GM23248 (cell line): ENCODE results near the gene SPINK4.

Experiments
- EZH2 ChIP-seq: fragments of 200-600 bp; sonication (generic); IDR thresholded peaks from 2 replicates; pipeline ENCODE4 v1.6.1; 2018; ENCODE audit warnings: antibody characterized with exemption, mild to moderate bottlenecking; ENCODE audit not compliant: insufficient read depth, poor library complexity, severe bottlenecking
- EZH2phosphoT487 ChIP-seq: fragments of 200-600 bp; sonication (generic); IDR thresholded peaks from 2 replicates; pipeline ENCODE4 v1.6.1; 2018; ENCODE audit warnings: antibody characterized with exemption, moderate library complexity, mild to moderate bottlenecking, low read depth; ENCODE audit not compliant: insufficient read depth

- TF ChIP-seq EZH2 (no peak), EZH2phosphoT487 (no peak)
Observed at GRCh38 chr9:33241298-33241697, 1.3 kb downstream of the SPINK4 start.
